ENCODE measurements around the gene GPC6. TPM values are rescaled to one million over a fixed set of nuclear protein-coding genes. Genes with fewer than 3 reads are reported as not detected.

Gene GPC6
- total RNA-seq, 2 experiments from 2014 or later, result not detected

DNA sequence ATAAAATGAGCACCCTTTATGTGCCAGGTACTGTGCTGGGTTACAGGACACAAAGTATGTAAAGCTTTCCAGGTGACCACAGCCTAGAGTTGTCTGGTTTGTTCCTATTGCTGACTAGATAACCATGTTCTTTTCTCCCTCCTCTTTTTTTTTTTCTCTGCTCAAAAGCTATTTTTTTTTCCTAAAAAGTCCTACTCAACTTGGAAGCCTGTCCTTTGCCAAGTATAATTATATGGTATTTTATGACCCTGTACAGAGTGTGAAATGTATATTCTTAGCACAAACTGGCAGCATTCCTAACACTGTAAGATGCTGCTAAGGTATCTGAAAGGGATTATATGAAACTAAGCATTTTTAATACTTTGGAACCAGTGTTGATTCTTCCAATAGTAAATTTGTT is 171.0 kb downstream of the GPC6 start:
- Histone ChIP-seq H3K4me2 (ENCODE audit: low read length) (no peak overlapping the region), H3K4me3 (ENCODE audit: low read depth, low read length, poor library complexity, severe bottlenecking) (no peak overlapping the region), H3K9me3 (ENCODE audit: low read length) (no peaks in the 10 kb centered on the region), H2AFZ (ENCODE audit: low read length) (no peak overlapping the region), H3K27ac (ENCODE audit: low read depth, low read length, poor library complexity, severe bottlenecking) (no peak overlapping the region), H3K4me1 (ENCODE audit: insufficient read depth, low read length, poor library complexity, severe bottlenecking) (no peaks in the 10 kb centered on the region), H3K9me2 (ENCODE audit: insufficient read depth, low read length) (no peaks in the 10 kb centered on the region), H4K20me1 (ENCODE audit: insufficient read depth, low read length) (no peaks in the 10 kb centered on the region), H3K36me3 (ENCODE audit: insufficient read depth, low read length) (no peaks in the 10 kb centered on the region), H3K79me2 (ENCODE audit: insufficient read depth, low read depth, low read length) (no peaks in the 10 kb centered on the region)
- BruUV-seq (replicated peaks), result no TSS peak
- CTCF ChIA-PET (ENCODE audit: unreplicated experiment), result no interaction called here
- POLR2A ChIA-PET, result no interaction called here
- no peak for DNase-seq (ENCODE audit: low spot score)
- no peak for TF ChIP-seq EZH2phosphoT487 (IDR thresholded peaks at IDR 0.05; ENCODE audit: borderline replicate concordance, low read depth, low read length)
- TF ChIP-seq, protein P1, sequence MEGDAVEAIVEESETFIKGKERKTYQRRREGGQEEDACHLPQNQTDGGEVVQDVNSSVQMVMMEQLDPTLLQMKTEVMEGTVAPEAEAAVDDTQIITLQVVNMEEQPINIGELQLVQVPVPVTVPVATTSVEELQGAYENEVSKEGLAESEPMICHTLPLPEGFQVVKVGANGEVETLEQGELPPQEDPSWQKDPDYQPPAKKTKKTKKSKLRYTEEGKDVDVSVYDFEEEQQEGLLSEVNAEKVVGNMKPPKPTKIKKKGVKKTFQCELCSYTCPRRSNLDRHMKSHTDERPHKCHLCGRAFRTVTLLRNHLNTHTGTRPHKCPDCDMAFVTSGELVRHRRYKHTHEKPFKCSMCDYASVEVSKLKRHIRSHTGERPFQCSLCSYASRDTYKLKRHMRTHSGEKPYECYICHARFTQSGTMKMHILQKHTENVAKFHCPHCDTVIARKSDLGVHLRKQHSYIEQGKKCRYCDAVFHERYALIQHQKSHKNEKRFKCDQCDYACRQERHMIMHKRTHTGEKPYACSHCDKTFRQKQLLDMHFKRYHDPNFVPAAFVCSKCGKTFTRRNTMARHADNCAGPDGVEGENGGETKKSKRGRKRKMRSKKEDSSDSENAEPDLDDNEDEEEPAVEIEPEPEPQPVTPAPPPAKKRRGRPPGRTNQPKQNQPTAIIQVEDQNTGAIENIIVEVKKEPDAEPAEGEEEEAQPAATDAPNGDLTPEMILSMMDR (conservative IDR thresholded peaks at IDR 0.05; ENCODE audit: low read length), result no peak
- intact Hi-C loops (cut with micrococcal nuclease; ENCODE audit: unreplicated experiment), result no loop called here

DNA sequence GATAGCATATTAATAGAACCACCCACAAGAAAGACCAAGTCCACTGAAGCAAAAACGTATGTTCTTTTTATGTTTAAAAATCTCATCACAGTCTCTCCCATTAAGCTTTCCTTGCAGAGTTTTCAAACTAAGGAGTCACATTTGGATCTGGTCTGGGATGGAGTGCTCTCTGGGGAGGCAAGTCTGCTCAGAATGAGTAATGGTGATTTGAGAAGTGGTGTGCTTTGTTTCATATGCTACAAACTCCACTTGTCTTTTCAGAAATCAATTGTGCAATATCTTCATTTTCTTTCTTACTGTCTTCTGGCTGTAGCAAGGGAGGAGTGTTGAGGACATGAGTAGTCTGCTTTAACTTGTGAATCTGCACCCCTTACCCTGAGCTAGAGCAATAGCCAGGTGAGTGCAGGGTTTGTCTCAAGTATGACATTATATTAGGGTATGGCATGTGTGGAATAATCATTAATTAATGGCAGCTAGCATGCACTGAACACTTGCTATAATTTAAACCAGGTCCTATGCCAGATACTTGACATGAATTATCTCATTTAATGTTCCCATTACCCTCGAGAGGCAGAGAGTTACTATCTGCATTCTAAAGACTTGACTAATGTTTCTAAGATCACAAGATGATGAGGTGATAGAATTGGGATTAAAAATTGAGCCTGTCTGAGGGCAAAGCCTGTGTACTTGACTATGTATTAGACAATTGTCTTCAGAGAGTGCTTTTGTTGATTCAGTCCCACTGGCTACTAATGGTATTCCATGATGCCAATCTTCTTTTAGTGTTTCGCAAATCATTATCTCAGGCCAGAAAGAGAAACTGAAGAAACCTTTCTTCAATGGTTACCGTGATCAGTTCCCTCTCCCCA is 171.8 kb downstream of the GPC6 start:
- Histone ChIP-seq H3K4me1 (ENCODE audit: insufficient read depth, low read length, poor library complexity, severe bottlenecking) (no peaks in the 10 kb centered on the region), H3K27ac (ENCODE audit: low read depth, low read length, poor library complexity, severe bottlenecking) (no peak overlapping the region), H3K9me2 (ENCODE audit: insufficient read depth, low read length) (no peaks in the 10 kb centered on the region), H4K20me1 (ENCODE audit: insufficient read depth, low read length) (no peaks in the 10 kb centered on the region), H3K9me3 (ENCODE audit: low read length) (no peaks in the 10 kb centered on the region), H2AFZ (ENCODE audit: low read length) (no peak overlapping the region), H3K36me3 (ENCODE audit: insufficient read depth, low read length) (no peaks in the 10 kb centered on the region), H3K4me3 (ENCODE audit: low read depth, low read length, poor library complexity, severe bottlenecking) (no peak overlapping the region), H3K4me2 (ENCODE audit: low read length) (no peak overlapping the region), H3K79me2 (ENCODE audit: insufficient read depth, low read depth, low read length) (no peaks in the 10 kb centered on the region)
- POLR2A ChIA-PET, result no interaction called here
- intact Hi-C loops (cut with micrococcal nuclease; ENCODE audit: unreplicated experiment), result no loop called here
- no TSS peak for BruUV-seq (replicated peaks)
- CTCF ChIA-PET (ENCODE audit: unreplicated experiment), result no interaction called here
- TF ChIP-seq, protein P1 (conservative IDR thresholded peaks at IDR 0.05; ENCODE audit: low read length), result no peak
- no peak for TF ChIP-seq EZH2phosphoT487 (IDR thresholded peaks at IDR 0.05; ENCODE audit: borderline replicate concordance, low read depth, low read length)
- DNase-seq (ENCODE audit: low spot score), result no peak

DNA sequence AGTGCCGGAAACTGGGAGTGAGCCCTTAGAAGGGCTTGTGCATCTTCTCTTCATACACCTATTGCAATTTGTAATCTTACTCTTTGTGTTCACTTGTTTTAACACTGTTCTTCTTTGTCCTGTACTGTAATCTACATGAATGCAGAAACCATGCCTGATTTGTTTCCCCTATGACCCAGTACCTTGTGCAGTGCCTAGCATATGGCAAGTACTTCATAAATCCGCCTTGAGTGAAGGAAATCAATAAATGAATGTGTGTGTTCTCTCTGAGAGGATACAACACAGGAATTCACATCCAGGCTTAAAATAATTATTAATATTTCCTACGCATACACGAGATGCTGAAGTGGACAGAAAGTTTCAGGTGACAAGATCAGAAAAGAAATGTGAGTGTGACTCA is 172.6 kb downstream of the GPC6 start:
- Histone ChIP-seq H3K4me2 (ENCODE audit: low read length) (no peak overlapping the region), H3K9me3 (ENCODE audit: low read length) (no peaks in the 10 kb centered on the region), H3K4me1 (ENCODE audit: insufficient read depth, low read length, poor library complexity, severe bottlenecking) (no peaks in the 10 kb centered on the region), H3K79me2 (ENCODE audit: insufficient read depth, low read depth, low read length) (no peaks in the 10 kb centered on the region), H2AFZ (ENCODE audit: low read length) (no peak overlapping the region), H4K20me1 (ENCODE audit: insufficient read depth, low read length) (no peaks in the 10 kb centered on the region), H3K4me3 (ENCODE audit: low read depth, low read length, poor library complexity, severe bottlenecking) (no peak overlapping the region), H3K9me2 (ENCODE audit: insufficient read depth, low read length) (no peaks in the 10 kb centered on the region), H3K27ac (ENCODE audit: low read depth, low read length, poor library complexity, severe bottlenecking) (no peak overlapping the region), H3K36me3 (ENCODE audit: insufficient read depth, low read length) (no peaks in the 10 kb centered on the region)
- POLR2A ChIA-PET, result no interaction called here
- intact Hi-C loops (cut with micrococcal nuclease; ENCODE audit: unreplicated experiment), result no loop called here
- CTCF ChIA-PET (ENCODE audit: unreplicated experiment), result no interaction called here
- no peak for DNase-seq (ENCODE audit: low spot score)
- no TSS peak for BruUV-seq (replicated peaks)
- TF ChIP-seq, protein P1 (conservative IDR thresholded peaks at IDR 0.05; ENCODE audit: low read length), result no peak
- no peak for TF ChIP-seq EZH2phosphoT487 (IDR thresholded peaks at IDR 0.05; ENCODE audit: borderline replicate concordance, low read depth, low read length)

Measured in OCI-LY7 (cell line).